SK-N-SH (cell line): ENCODE data around the gene CCDC80. TPM values are rescaled to one million over a fixed set of nuclear protein-coding genes. Genes with fewer than 3 reads are reported as not detected.

Source experiments
- CTCF ChIA-PET: fragments of 300-600, 350-600 bp; formaldehyde crosslinking; extraction: SDS; loops from one replicate; lab custom pipeline; 2021; lab: Yijun Ruan, JAX
- POLR2A ChIA-PET: fragments of 350-600 bp; sonication (Branson Sonifier 250); formaldehyde crosslinking; extraction: SDS; loops from one replicate; lab custom pipeline; 2020; ENCODE audit warnings: antibody characterized with exemption, inconsistent platforms; lab: Yijun Ruan, JAX
- DNase-seq: peaks from one replicate; pipeline ENCODE4 v3.0.0; 2012
- H2AFZ ChIP-seq: fragments of 200-600 bp; sonication (generic); 2 replicates; pipeline ENCODE4 v1.8.1; 2016; ENCODE audit warnings: antibody characterized with exemption, mild to moderate bottlenecking, low read depth
- H3F3A ChIP-seq: fragments of 200-600 bp; sonication (generic); replicated peaks from 2 replicates; pipeline ENCODE3; 2016; ENCODE audit warnings: antibody characterized with exemption, mild to moderate bottlenecking; ENCODE audit not compliant: insufficient read depth
- H3K27ac ChIP-seq, 2 experiments: fragments of 200-500 bp in 1 of 2; fragments of 200-600 bp in 1 of 2; sonication (Bioruptor generic) in 1 of 2; sonication (generic), shearing (Covaris generic) in 1 of 2; 2 replicates each; pipeline versions ENCODE4 v1.5.1 to v1.6.1; 2014 to 2016; ENCODE audit warnings: low read depth in 2 of 2, inconsistent platforms in 1 of 2, low read length in 1 of 2, mild to moderate bottlenecking in 1 of 2, mixed read lengths in 1 of 2
- H3K27me3 ChIP-seq: fragments of 200-600 bp; sonication (generic), shearing (Covaris generic); 2 replicates; pipeline ENCODE4 v1.6.1; 2016; ENCODE audit warnings: mixed run types; ENCODE audit not compliant: insufficient read depth
- H3K36me3 ChIP-seq, 2 experiments: fragments of 200-500 bp in 1 of 2; fragments of 200-600 bp in 1 of 2; sonication (Bioruptor generic) in 1 of 2; sonication (generic) in 1 of 2; replicated peaks in 1 of 2; 2 replicates each; pipeline versions ENCODE3 to v1.5.1; 2014 to 2016; ENCODE audit warnings: low read length in 1 of 2, mild to moderate bottlenecking in 1 of 2; ENCODE audit not compliant: insufficient read depth in 2 of 2, control insufficient read depth in 1 of 2
- H3K4me1 ChIP-seq, 2 experiments: fragments of 200-500 bp in 1 of 2; fragments of 200-600 bp in 1 of 2; sonication (Bioruptor generic) in 1 of 2; sonication (generic), shearing (Covaris generic) in 1 of 2; 2 replicates each; pipeline versions ENCODE4 v1.5.1 to v1.6.1; 2014 to 2016; ENCODE audit warnings: low read depth in 1 of 2, low read length in 1 of 2, mixed run types in 1 of 2; ENCODE audit not compliant: insufficient read depth in 2 of 2, control insufficient read depth in 1 of 2
- H3K4me2 ChIP-seq: fragments of 200-600 bp; sonication (generic), shearing (Covaris generic); 2 replicates; pipeline ENCODE4 v1.6.1; 2017; ENCODE audit warnings: mixed run types
- H3K4me3 ChIP-seq, 2 experiments: fragments of 200-500 bp in 1 of 2; fragments of 200-600 bp in 1 of 2; sonication (Bioruptor generic) in 1 of 2; sonication (generic), shearing (Covaris generic) in 1 of 2; 2 replicates each; pipeline versions ENCODE4 v1.5.1 to v1.8.1; 2014 to 2016; ENCODE audit warnings: low read depth in 2 of 2, inconsistent platforms in 1 of 2, low read length in 1 of 2, mild to moderate bottlenecking in 1 of 2, mixed read lengths in 1 of 2, moderate library complexity in 1 of 2
- H3K79me2 ChIP-seq: fragments of 200-600 bp; sonication (generic); 2 replicates; pipeline ENCODE4 v1.8.1; 2017; ENCODE audit warnings: mild to moderate bottlenecking; ENCODE audit not compliant: insufficient read depth
- H3K9ac ChIP-seq: fragments of 200-600 bp; sonication (generic); 2 replicates; pipeline ENCODE4 v1.6.1; 2017; ENCODE audit warnings: mixed run types
- H3K9me2 ChIP-seq: fragments of 200-600 bp; sonication (generic); 2 replicates; pipeline ENCODE4 v1.6.1; 2017; ENCODE audit warnings: mixed run types
- H3K9me3 ChIP-seq: fragments of 200-600 bp; sonication (generic); 2 replicates; pipeline ENCODE4 v1.6.1; 2017; ENCODE audit warnings: mixed run types, mild to moderate bottlenecking, moderate library complexity
- H4K20me1 ChIP-seq: fragments of 200-600 bp; sonication (generic); 2 replicates; pipeline ENCODE4 v1.6.1; 2017; ENCODE audit warnings: mild to moderate bottlenecking, mixed run types; ENCODE audit not compliant: insufficient read depth
- FOSL2 ChIP-seq: IDR thresholded peaks from 2 replicates; pipeline ENCODE4 v1.4.0; 2012; ENCODE audit warnings: low read depth, mild to moderate bottlenecking, moderate library complexity, borderline replicate concordance
- GATA2 ChIP-seq: sonication (generic); formaldehyde crosslinking; IDR thresholded peaks from 2 replicates; pipeline ENCODE4 v1.5.0; 2020; ENCODE audit warnings: mild to moderate bottlenecking, missing genetic modification reagents
- JUND ChIP-seq: IDR thresholded peaks from 2 replicates; pipeline ENCODE4 v1.4.0; 2012
- MEF2A ChIP-seq: IDR thresholded peaks from 2 replicates; pipeline ENCODE4 v1.4.0; 2012; ENCODE audit warnings: low read depth, borderline replicate concordance
- NRF1 ChIP-seq: IDR thresholded peaks from 2 replicates; pipeline ENCODE4 v1.6.1; 2012; ENCODE audit warnings: low read depth, mild to moderate bottlenecking, low read length
- POLR2AphosphoS5 ChIP-seq: IDR thresholded peaks from 2 replicates; pipeline ENCODE4 v1.6.1; 2012; ENCODE audit warnings: low read depth, low read length
- RFX5 ChIP-seq: IDR thresholded peaks from 2 replicates; pipeline ENCODE4 v1.6.1; 2012; ENCODE audit warnings: mild to moderate bottlenecking, improper control_type of control experiment, low read length
- RXRA ChIP-seq: IDR thresholded peaks from 2 replicates; pipeline ENCODE4 v1.4.0; 2012; ENCODE audit warnings: low read depth, mild to moderate bottlenecking, borderline replicate concordance
- SIN3A ChIP-seq: IDR thresholded peaks from 2 replicates; pipeline ENCODE4 v1.6.1; 2012; ENCODE audit warnings: low read depth, mild to moderate bottlenecking, low read length, moderate library complexity, borderline replicate concordance
- SMC3 ChIP-seq: IDR thresholded peaks from 2 replicates; pipeline ENCODE4 v1.6.1; 2012; ENCODE audit warnings: low read depth, low read length, improper control_type of control experiment
- TAF1 ChIP-seq: IDR thresholded peaks from 2 replicates; pipeline ENCODE4 v1.6.1; 2012; ENCODE audit warnings: low read depth, mild to moderate bottlenecking, low read length, moderate library complexity, borderline replicate concordance
- YY1 ChIP-seq: IDR thresholded peaks from 2 replicates; pipeline ENCODE4 v1.4.0; 2012; ENCODE audit warnings: low read depth, mild to moderate bottlenecking
- WGBS: methylation state at CpG from one replicate; pipeline ENCODE4 v1.1.6; 2017; ENCODE audit warnings: low lambda C conversion rate; 5-methylcytosine and 5-hydroxymethylcytosine counted together
- polyA plus RNA-seq, 3 experiments: library from polyadenylated mRNA; depleted of rRNA; stranded (reverse); fragments of >200 nt; gene quantifications; 2 replicates each; pipeline ENCODE4 v1.2.3, GENCODE V29; 2012
- TF ChIP-seq, protein P1 (sequence below): IDR thresholded peaks from 2 replicates; pipeline ENCODE4; 2012
- TF ChIP-seq, protein P2 (sequence below): IDR thresholded peaks from 2 replicates; pipeline ENCODE4 v1.6.1; 2012; ENCODE audit warnings: mild to moderate bottlenecking, low read depth, low read length, moderate library complexity
- TF ChIP-seq, protein P3 (sequence below): IDR thresholded peaks from 2 replicates; pipeline ENCODE4 v1.4.0; 2012; ENCODE audit warnings: low read depth

Gene CCDC80
- polyA plus RNA-seq, 1 of the 3 experiments (the other 2 are of a cell fraction): 83.4 TPM

DNA sequence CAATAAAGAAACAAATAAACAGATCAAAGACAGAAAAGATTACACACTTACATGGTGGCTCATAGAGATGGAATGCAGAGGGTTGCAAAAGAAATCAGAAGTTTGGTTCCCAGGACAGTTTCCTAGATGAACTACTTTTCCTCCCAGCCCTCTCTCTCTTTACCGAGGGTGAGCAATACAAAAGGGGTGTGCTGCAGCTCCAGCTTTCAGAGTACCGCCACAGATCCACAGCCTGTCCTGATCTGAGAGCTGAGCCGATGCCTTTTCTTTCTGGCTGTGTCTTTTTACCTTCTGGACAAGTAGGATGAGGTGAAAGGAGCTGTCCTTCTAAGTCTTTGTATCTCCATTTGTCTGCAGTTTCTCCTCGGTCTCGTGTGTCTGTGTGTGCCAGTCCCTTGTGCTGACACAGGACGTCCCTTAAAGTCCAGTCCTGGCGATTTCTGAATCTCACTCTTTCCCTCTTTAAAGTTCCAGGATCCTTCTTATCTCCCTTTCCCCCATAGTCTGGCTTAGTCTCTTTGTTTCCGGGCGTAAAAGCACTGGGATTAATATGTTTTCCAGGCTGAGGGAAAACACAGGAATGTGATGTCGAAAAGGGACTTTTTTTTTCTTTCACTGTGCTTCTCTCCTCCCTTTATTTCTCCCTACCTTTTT lies 540 bp downstream of the CCDC80 start:
- H3K27ac ChIP-seq: peak overlapping the region; percentile 87 to 96
- WGBS: 5% methylated on average over 10 of the region's 10 CpGs
- peaks cover 2 to 9% of the 10 kb centered on the region in 2 experiments for H3K36me3 ChIP-seq
- no peaks in the 10 kb centered on the region for H3K9me2 ChIP-seq
- peaks cover 21 to 22% of the 10 kb centered on the region in 2 experiments for H3K4me1 ChIP-seq
- peaks cover 2% of the 10 kb centered on the region for H4K20me1 ChIP-seq
- ChIA-PET CTCF (interaction anchor here (0.7 to 2.0 kb wide), 5 partner anchors 34 to 648 kb away, joined by 3 to 13 read pairs (median 5); no protein-coding TSS in a partner anchor), POLR2A (no interaction called here)
- peaks cover 58% of the 10 kb centered on the region for H3K79me2 ChIP-seq
- H3F3A ChIP-seq: peaks cover 33% of the 10 kb centered on the region
- H3K27me3 ChIP-seq: no peaks in the 10 kb centered on the region
- H3K9me3 ChIP-seq: no peaks in the 10 kb centered on the region
- peak overlapping the region; percentile 57 for H2AFZ ChIP-seq
- H3K4me2 ChIP-seq: peak overlapping the region; percentile 82
- H3K4me3 ChIP-seq: peak overlapping the region; percentile 60 to 77
- DNase-seq: peak; percentile 32
- H3K9ac ChIP-seq: peak overlapping the region; percentile 95
- TF ChIP-seq, protein P1, sequence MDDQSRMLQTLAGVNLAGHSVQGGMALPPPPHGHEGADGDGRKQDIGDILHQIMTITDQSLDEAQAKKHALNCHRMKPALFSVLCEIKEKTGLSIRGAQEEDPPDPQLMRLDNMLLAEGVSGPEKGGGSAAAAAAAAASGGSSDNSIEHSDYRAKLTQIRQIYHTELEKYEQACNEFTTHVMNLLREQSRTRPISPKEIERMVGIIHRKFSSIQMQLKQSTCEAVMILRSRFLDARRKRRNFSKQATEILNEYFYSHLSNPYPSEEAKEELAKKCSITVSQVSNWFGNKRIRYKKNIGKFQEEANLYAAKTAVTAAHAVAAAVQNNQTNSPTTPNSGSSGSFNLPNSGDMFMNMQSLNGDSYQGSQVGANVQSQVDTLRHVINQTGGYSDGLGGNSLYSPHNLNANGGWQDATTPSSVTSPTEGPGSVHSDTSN: 0 out of 2 replicates have a peak, but pooled peaks have one; percentile 34
- TF ChIP-seq RFX5 (no peak), GATA2 (CRISPR knock-in tag) (no peak), FOSL2 (no peak), RXRA (no peak), POLR2AphosphoS5 (no peak; the same call in 1 of the 2 replicates), JUND (0 out of 2 replicates have a peak, but pooled peaks have one; percentile 12), MEF2A (no peak), SMC3 (no peak), SIN3A (peak; percentile 31; the same call in 1 of the 2 replicates), TAF1 (peak; percentile 43; the same call in 1 of the 2 replicates), YY1 (no peak)

DNA sequence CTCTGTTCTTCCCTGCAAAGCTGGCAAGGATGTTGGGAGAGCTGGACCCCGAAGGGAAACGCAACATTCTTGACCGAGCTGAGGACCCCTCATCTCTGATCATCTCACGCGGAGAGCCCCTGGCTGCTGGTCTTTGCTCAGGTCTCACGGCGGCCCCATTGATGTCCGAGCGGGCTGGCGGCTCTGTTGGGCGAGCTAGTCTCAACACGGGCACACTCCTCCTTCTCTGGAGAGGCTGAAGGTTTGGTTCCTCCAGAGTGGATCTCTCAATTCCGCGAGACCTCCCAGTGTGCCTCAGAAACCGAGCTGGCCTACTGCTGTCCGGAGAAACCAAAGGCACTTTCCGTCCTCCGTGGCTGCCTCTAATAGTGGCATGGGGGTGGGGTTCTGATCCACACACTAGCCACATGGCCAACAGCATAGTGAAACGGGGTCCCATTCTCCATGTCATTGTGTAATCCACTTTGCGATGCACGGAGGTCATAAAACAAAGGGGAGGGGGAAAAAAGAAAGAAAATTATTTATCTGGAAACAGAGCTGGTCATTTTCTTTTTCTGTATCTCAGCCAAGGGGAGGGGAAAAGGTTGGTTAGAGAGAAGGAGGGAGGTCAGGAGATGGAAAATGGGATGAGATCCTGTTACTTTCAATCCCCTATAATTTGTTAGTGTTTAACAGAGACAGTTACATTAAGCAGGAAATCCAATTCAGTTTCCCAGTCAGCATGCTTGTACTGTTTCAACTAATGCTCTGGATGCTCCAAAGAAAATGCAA lies 1.3 kb downstream of the CCDC80 start:
- Histone ChIP-seq H3K4me2 (peak overlapping the region; percentile 82), H3K4me1 (peaks cover 29 to 30% of the 10 kb centered on the region in 2 experiments), H3K27me3 (no peaks in the 10 kb centered on the region), H3K4me3 (peak overlapping the region; percentile 60 to 77), H3K9me3 (no peaks in the 10 kb centered on the region), H3K27ac (peak overlapping the region; percentile 87 to 96), H3K9ac (peak overlapping the region; percentile 95), H3K36me3 (peaks cover 2 to 10% of the 10 kb centered on the region in 2 experiments), H3K9me2 (no peaks in the 10 kb centered on the region), H4K20me1 (peaks cover 9% of the 10 kb centered on the region), H3K79me2 (peaks cover 66% of the 10 kb centered on the region), H3F3A (peaks cover 36% of the 10 kb centered on the region), H2AFZ (peak overlapping the region; percentile 57; the same call in 1 of the 2 replicates)
- DNase-seq: no peak
- POLR2A ChIA-PET: no interaction called here
- CTCF ChIA-PET: interaction anchor here (0.7 to 2.0 kb wide), 5 partner anchors 33 to 648 kb away, joined by 3 to 13 read pairs (median 5); no protein-coding TSS in a partner anchor
- WGBS: 89% methylated on average over 15 of the region's 21 CpGs
- TF ChIP-seq JUND: no peak
- no peak for TF ChIP-seq NRF1
- TF ChIP-seq, protein P1: no peak
- TF ChIP-seq, protein P2, sequence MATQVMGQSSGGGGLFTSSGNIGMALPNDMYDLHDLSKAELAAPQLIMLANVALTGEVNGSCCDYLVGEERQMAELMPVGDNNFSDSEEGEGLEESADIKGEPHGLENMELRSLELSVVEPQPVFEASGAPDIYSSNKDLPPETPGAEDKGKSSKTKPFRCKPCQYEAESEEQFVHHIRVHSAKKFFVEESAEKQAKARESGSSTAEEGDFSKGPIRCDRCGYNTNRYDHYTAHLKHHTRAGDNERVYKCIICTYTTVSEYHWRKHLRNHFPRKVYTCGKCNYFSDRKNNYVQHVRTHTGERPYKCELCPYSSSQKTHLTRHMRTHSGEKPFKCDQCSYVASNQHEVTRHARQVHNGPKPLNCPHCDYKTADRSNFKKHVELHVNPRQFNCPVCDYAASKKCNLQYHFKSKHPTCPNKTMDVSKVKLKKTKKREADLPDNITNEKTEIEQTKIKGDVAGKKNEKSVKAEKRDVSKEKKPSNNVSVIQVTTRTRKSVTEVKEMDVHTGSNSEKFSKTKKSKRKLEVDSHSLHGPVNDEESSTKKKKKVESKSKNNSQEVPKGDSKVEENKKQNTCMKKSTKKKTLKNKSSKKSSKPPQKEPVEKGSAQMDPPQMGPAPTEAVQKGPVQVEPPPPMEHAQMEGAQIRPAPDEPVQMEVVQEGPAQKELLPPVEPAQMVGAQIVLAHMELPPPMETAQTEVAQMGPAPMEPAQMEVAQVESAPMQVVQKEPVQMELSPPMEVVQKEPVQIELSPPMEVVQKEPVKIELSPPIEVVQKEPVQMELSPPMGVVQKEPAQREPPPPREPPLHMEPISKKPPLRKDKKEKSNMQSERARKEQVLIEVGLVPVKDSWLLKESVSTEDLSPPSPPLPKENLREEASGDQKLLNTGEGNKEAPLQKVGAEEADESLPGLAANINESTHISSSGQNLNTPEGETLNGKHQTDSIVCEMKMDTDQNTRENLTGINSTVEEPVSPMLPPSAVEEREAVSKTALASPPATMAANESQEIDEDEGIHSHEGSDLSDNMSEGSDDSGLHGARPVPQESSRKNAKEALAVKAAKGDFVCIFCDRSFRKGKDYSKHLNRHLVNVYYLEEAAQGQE: no peak
- TF ChIP-seq, protein P3, sequence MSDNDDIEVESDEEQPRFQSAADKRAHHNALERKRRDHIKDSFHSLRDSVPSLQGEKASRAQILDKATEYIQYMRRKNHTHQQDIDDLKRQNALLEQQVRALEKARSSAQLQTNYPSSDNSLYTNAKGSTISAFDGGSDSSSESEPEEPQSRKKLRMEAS: no peak
